DMS 273 (cell line): ENCODE data around the gene SNX10.
A peak's percentile ranks its signal among the peaks of the same experiment; 100 is the strongest.

Experiments used
- DNase-seq: peaks from one replicate; lab custom pipeline; 2025; ENCODE audit not compliant: unreplicated experiment; lab: John Stamatoyannopoulos, UW

Gene SNX10

GRCh38 chr7:26332698-26333097, 41.0 kb downstream of the SNX10 start:
- no peak for DNase-seq

- DNase-seq, result no peak
These were observed 42.7 kb downstream of the SNX10 start for GRCh38 chr7:26334166-26334859.

- no peak for DNase-seq
These were observed 45.7 kb downstream of the SNX10 start for GRCh38 chr7:26337232-26337865.

GRCh38 chr7:26340476-26341018, 48.9 kb downstream of the SNX10 start:
- DNase-seq, result no peak

- DNase-seq, result no peak
These were observed 51.7 kb downstream of the SNX10 start for GRCh38 chr7:26343320-26343832.

- no peak for DNase-seq
These were observed 52.2 kb downstream of the SNX10 start for GRCh38 chr7:26343837-26344236.

- DNase-seq, result no peak
These were observed 53.5 kb downstream of the SNX10 start for GRCh38 chr7:26345202-26345601.

GRCh38 chr7:26345837-26346236, 54.2 kb downstream of the SNX10 start:
- no peak for DNase-seq

- no peak for DNase-seq
These were observed 55.0 kb downstream of the SNX10 start for GRCh38 chr7:26346611-26347203.

- DNase-seq, result no peak
These were observed 56.7 kb downstream of the SNX10 start for GRCh38 chr7:26348234-26348851.

GRCh38 chr7:26349005-26349915, 57.6 kb downstream of the SNX10 start:
- DNase-seq, result peak; percentile 20

GRCh38 chr7:26351171-26351570, 59.5 kb downstream of the SNX10 start:
- DNase-seq, result no peak

GRCh38 chr7:26356229-26356628, 64.6 kb downstream of the SNX10 start:
- no peak for DNase-seq

- DNase-seq, result no peak
These were observed 65.5 kb downstream of the SNX10 start for GRCh38 chr7:26356929-26357798.

GRCh38 chr7:26357799-26358151, 66.1 kb downstream of the SNX10 start:
- no peak for DNase-seq

- DNase-seq, result no peak
These were observed 69.0 kb downstream of the SNX10 start for GRCh38 chr7:26360650-26361049.

GRCh38 chr7:26361637-26362036, 70.0 kb downstream of the SNX10 start:
- no peak for DNase-seq

- no peak for DNase-seq
These were observed 71.8 kb downstream of the SNX10 start for GRCh38 chr7:26363465-26363864.

- DNase-seq, result peak; percentile 88
These were observed 73.6 kb downstream of the SNX10 start for GRCh38 chr7:26365077-26365900.
